ENCODE measurements around the gene FRMD4B.

FRMD4B gene

DNA sequence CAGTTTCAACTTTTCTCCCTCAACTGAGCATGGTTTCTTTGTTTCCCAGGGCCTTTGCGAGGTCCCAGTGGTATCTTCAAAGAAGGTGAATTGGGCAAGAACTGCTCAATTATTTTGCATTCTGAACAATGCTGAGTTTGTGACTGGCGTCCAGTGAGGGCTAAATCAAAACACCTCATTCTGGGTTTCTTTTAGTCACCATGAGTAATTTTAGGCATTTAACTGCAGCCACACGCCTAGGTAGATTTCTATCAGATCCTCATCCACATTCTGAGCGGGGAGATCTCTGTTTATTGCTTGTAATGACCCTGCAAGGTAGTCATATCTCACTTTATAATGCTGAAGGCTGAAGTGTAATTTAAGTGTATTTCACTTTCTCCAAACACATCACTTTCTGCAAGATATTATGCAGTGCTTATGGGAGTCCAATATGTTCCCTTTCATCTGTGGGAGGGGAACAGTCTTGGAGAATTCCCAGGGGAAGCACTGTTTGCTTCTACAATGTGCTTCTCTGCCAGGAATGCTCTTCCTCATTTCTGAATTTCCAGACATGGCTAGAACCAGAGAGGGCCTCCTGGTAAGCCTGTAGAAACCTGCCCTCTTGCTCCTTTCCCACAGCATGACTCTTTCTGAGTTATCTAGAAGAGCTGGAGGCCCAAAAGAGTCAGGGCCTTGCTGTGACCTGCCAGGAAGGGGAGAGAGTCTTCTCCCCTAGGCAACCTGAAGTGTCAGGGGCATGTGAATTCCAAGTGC lies 91.7 kb downstream of the FRMD4B start:
- no peak for DNase-seq (ENCODE audit: low read depth in 1 of 2, low spot score in 1 of 2)
- no peaks in the 10 kb centered on the region for H3K27me3 ChIP-seq (ENCODE audit: insufficient read depth, poor library complexity, severe bottlenecking)
- H3K4me3 ChIP-seq (replicated peaks; ENCODE audit: insufficient read depth, low read length) = no peak overlapping the region
- no peak overlapping the region for H3K27ac ChIP-seq (replicated peaks)
- TF ChIP-seq SPI1 (IDR thresholded peaks at IDR 0.05; ENCODE audit: borderline replicate concordance, low read depth) (no peak), GABPA (IDR thresholded peaks at IDR 0.05; ENCODE audit: low read depth) (no peak), POLR2AphosphoS5 (IDR thresholded peaks at IDR 0.05; ENCODE audit: low read depth) (no peak)
- TF ChIP-seq, protein P1, sequence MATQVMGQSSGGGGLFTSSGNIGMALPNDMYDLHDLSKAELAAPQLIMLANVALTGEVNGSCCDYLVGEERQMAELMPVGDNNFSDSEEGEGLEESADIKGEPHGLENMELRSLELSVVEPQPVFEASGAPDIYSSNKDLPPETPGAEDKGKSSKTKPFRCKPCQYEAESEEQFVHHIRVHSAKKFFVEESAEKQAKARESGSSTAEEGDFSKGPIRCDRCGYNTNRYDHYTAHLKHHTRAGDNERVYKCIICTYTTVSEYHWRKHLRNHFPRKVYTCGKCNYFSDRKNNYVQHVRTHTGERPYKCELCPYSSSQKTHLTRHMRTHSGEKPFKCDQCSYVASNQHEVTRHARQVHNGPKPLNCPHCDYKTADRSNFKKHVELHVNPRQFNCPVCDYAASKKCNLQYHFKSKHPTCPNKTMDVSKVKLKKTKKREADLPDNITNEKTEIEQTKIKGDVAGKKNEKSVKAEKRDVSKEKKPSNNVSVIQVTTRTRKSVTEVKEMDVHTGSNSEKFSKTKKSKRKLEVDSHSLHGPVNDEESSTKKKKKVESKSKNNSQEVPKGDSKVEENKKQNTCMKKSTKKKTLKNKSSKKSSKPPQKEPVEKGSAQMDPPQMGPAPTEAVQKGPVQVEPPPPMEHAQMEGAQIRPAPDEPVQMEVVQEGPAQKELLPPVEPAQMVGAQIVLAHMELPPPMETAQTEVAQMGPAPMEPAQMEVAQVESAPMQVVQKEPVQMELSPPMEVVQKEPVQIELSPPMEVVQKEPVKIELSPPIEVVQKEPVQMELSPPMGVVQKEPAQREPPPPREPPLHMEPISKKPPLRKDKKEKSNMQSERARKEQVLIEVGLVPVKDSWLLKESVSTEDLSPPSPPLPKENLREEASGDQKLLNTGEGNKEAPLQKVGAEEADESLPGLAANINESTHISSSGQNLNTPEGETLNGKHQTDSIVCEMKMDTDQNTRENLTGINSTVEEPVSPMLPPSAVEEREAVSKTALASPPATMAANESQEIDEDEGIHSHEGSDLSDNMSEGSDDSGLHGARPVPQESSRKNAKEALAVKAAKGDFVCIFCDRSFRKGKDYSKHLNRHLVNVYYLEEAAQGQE (IDR thresholded peaks at IDR 0.05; ENCODE audit: insufficient replicate concordance, low read depth) = no peak
- TF ChIP-seq, protein P2, sequence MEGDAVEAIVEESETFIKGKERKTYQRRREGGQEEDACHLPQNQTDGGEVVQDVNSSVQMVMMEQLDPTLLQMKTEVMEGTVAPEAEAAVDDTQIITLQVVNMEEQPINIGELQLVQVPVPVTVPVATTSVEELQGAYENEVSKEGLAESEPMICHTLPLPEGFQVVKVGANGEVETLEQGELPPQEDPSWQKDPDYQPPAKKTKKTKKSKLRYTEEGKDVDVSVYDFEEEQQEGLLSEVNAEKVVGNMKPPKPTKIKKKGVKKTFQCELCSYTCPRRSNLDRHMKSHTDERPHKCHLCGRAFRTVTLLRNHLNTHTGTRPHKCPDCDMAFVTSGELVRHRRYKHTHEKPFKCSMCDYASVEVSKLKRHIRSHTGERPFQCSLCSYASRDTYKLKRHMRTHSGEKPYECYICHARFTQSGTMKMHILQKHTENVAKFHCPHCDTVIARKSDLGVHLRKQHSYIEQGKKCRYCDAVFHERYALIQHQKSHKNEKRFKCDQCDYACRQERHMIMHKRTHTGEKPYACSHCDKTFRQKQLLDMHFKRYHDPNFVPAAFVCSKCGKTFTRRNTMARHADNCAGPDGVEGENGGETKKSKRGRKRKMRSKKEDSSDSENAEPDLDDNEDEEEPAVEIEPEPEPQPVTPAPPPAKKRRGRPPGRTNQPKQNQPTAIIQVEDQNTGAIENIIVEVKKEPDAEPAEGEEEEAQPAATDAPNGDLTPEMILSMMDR (IDR thresholded peaks at IDR 0.05; ENCODE audit: insufficient read depth, low read length) = no peak

DNA sequence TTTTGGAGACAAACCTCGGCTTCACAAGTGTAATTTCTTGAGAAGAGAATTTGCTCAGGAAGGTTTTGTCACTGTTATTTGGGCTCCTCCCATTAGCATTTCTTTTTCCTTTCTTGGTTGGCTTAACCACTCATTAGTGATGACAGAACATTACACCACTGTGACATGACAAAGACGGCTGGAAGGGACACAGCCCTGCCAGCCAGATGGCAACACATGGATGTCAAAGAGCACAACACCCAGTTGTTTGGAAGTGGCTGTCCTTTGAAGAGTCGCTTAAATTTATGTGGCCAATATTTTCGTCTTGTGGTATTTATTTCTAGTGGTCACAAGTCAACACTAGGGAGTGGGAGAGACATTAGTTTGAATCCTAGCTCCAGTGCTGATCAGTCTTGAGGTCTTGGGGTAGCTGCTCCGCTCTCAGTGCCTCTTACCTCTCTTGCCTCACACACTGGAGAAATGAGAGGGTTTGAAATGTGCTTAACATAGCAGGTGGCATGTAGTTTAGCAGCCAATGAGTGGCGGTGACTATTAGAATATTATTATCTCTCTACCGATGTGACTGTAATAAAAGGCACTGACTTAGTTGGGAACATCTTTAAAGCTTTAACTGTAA lies 92.8 kb downstream of the FRMD4B start:
- Histone ChIP-seq H3K27ac (replicated peaks) (no peak overlapping the region), H3K27me3 (ENCODE audit: insufficient read depth, poor library complexity, severe bottlenecking) (no peaks in the 10 kb centered on the region), H3K4me3 (replicated peaks; ENCODE audit: insufficient read depth, low read length) (no peak overlapping the region)
- no peak for DNase-seq (ENCODE audit: low read depth in 1 of 2, low spot score in 1 of 2)
- TF ChIP-seq SPI1 (IDR thresholded peaks at IDR 0.05; ENCODE audit: borderline replicate concordance, low read depth) (no peak), GABPA (IDR thresholded peaks at IDR 0.05; ENCODE audit: low read depth) (no peak)
- TF ChIP-seq, protein P1 (IDR thresholded peaks at IDR 0.05; ENCODE audit: insufficient replicate concordance, low read depth) = no peak

DNA sequence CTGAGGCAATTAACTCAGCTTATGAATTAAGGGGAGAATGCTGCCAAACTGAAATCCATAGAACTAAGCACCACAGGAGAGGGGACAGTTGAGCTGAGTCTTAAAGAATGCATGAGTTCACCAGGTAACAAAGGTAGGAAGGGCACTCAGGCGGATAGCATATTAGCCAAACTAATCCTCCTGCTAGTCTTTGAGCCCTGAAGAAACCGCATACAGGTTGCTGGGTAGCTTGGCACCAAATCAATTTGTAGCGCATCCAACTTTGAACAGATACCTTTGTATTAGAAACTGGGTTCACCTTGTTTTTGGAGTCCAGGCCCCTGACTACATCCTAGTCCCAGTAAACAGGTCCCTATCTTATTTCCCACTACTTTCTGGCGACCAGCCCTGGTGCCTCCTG lies 93.7 kb downstream of the FRMD4B start:
- no peak for DNase-seq (ENCODE audit: low read depth in 1 of 2, low spot score in 1 of 2)
- H3K27me3 ChIP-seq (ENCODE audit: insufficient read depth, poor library complexity, severe bottlenecking) = no peaks in the 10 kb centered on the region
- no peak overlapping the region for H3K4me3 ChIP-seq (replicated peaks; ENCODE audit: insufficient read depth, low read length)
- TF ChIP-seq SPI1 (IDR thresholded peaks at IDR 0.05; ENCODE audit: borderline replicate concordance, low read depth) = no peak
- no peak for TF ChIP-seq GABPA (IDR thresholded peaks at IDR 0.05; ENCODE audit: low read depth)
- no peak for TF ChIP-seq POLR2AphosphoS5 (IDR thresholded peaks at IDR 0.05; ENCODE audit: low read depth)
- TF ChIP-seq, protein P1 (IDR thresholded peaks at IDR 0.05; ENCODE audit: insufficient replicate concordance, low read depth) = no peak
- TF ChIP-seq, protein P2 (IDR thresholded peaks at IDR 0.05; ENCODE audit: insufficient read depth, low read length) = no peak
- no peak overlapping the region for H3K27ac ChIP-seq (replicated peaks)
